C4-2B (cell line): ENCODE measurements around the gene SGMS1.

Experiments used
- CTCF ChIP-seq: fragments of 450-650 bp; conservative IDR thresholded peaks from 2 replicates; pipeline ENCODE4 v1.5.1; 2017; ENCODE audit warnings: mild to moderate bottlenecking
- ZFX ChIP-seq: fragments of 450-650 bp; IDR thresholded peaks from 2 replicates; pipeline ENCODE4 v1.6.1; 2017

GRCh38 chr10:50453940-50454339, 169.8 kb downstream of the SGMS1 start:
- TF ChIP-seq CTCF (no peak), ZFX (no peak)
